ENCODE data around the gene ARL6IP4.
"Not testable (repeated sequence)": the region's sequence is repeated elsewhere in the genome, so short reads cannot be mapped to it uniquely, and the experiment has no call there.

ARL6IP4 gene

GRCh38 chr12:123006977-123007376 is 26.5 kb downstream of the ARL6IP4 start:
- no peak for DNase-seq (ENCODE audit: low spot score)
- TF ChIP-seq CTCF (IDR thresholded peaks at IDR 0.05; ENCODE audit: extremely low read depth, missing control alignments) = no peak

- no peak for TF ChIP-seq CTCF (IDR thresholded peaks at IDR 0.05; ENCODE audit: extremely low read depth, missing control alignments)
Measured at GRCh38 chr12:123010110-123010509, 29.6 kb downstream of the ARL6IP4 start.

DNA sequence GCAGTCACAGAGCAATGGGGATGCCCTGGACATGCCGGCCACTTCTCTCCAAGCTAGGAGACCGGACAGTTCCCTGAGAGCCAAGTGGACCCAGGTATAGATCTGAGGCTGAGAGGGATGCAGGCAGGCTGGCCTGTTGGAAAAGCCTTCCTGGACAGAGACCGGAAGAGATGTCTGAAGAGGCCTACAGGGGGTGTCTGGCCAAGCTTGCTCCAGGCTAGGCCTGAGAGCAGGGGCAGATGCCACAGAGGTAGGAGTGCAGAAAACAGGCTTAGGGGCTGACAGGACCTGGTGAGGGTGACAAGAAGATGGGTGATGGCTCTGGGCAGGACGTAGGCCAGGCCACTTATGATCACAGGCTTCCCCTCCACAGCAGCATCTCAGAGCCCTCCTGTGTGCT is 30.2 kb downstream of the ARL6IP4 start:
- DNase-seq (ENCODE audit: low spot score) = no peak
- TF ChIP-seq CTCF (IDR thresholded peaks at IDR 0.05; ENCODE audit: extremely low read depth, missing control alignments) = no peak

More at GRCh38 chr12:123010110-123010509, 29.6 kb downstream of the ARL6IP4 start:
- DNase-seq (ENCODE audit: low spot score) = no peak

- TF ChIP-seq CTCF (IDR thresholded peaks at IDR 0.05; ENCODE audit: extremely low read depth, missing control alignments) = no peak
- no peak for DNase-seq (ENCODE audit: low spot score)
Measured at GRCh38 chr12:123011701-123012100, 31.2 kb downstream of the ARL6IP4 start.

DNA sequence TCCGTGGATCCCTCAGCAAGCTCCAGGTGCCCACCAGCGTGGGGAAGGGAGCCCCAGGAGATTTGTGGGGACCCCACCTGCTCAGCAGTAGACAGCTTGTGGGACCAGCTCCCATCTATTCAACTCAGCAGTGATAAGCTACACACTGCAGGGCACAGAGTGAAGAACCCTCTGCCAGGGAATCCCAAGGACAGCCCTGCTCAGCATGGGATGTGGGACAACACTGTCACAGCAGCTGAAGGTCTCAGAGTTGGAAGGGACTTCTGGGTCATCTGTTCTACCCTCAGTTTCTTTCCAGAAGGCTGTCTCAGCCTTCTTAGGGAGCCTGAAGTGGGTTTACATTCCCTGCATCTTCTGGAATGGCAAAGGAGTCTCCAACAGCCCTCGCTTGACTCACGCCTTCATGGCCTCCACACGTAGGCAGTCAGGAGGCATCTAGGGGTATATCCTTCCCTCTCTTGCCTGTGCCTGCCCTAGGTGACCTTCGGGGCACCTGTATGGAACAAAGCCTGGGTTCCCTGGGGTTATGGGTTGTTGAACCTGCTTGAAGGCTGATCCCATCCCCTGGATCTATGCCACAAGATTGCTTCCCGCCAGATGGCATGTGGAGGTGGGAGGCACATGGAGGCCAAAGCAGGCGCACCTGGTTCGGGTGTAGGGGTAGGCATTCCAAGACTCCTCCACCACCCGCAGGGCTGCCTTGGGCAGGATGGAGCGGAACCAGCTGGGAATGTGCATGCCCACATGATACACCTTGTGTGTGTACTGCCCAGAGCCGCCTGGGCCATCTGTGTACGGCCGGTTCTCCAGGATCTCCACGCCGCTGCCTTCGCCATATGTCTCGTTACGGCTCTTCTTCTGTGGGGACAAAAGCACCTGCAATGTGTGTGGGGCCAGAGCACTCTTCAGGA is 33.0 kb downstream of the ARL6IP4 start:
- TF ChIP-seq CTCF (IDR thresholded peaks at IDR 0.05; ENCODE audit: extremely low read depth, missing control alignments) = no peak
- no peak for DNase-seq (ENCODE audit: low spot score)

DNA sequence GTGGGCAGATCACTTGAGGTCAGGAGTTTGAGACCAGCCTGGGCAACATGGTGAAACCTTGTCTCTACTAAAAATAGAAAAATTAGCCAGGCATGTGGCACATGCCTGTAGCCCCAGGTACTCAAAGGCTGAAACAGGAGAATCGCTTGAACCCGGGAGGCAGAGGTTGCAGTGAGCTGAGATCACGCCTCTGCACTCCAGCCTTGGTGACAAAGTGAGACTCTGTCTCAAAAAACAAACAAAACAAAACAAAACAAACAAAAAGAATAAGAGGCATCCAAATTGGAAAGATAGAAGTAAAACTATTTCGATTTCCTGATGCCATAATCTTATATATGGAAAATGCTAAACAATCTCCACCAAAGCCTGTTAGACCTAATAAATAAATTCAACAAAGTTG is 34.0 kb downstream of the ARL6IP4 start:
- DNase-seq (ENCODE audit: low spot score) = not testable (repeated sequence)

- no peak for TF ChIP-seq CTCF (IDR thresholded peaks at IDR 0.05; ENCODE audit: extremely low read depth, missing control alignments)
Measured at GRCh38 chr12:123017753-123018152, 37.3 kb downstream of the ARL6IP4 start.

DNA sequence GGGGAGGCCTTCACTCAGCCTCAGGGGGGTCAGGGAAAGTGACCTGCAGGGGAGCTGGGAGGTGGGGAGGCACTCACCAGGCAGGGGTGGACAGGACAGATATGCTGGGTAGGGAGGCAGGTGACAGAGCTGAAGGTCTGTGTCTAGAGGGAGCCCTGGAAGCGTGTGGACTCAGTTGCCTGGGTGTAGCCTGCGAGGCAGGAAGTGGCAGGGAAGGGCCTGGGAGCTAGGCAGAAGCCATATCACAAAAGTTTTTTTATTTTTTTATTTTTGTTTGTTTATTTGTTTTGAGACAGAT is 39.3 kb downstream of the ARL6IP4 start:
- DNase-seq (ENCODE audit: low spot score) = no peak
- TF ChIP-seq CTCF (IDR thresholded peaks at IDR 0.05; ENCODE audit: extremely low read depth, missing control alignments) = no peak

More at GRCh38 chr12:123017753-123018152, 37.3 kb downstream of the ARL6IP4 start:
- no peak for DNase-seq (ENCODE audit: low spot score)

Data from GM20000 (cell line).